H1 (cell line): Measurements from ENCODE around the gene FRY. TPM values are rescaled to one million over a fixed set of nuclear protein-coding genes. Genes with fewer than 3 reads are reported as not detected.

Source experiments
- CTCF ChIA-PET: fragments of 300-600 bp; sonication (Branson Sonifier 250); formaldehyde crosslinking; loops from one replicate; lab custom pipeline; 2021; ENCODE audit not compliant: partially characterized antibody; lab: Charles Lee
- POLR2A ChIA-PET: fragments of 300-600 bp; sonication (Branson Sonifier 250); formaldehyde crosslinking; loops from one replicate; lab custom pipeline; 2021; ENCODE audit warnings: inconsistent platforms; ENCODE audit not compliant: partially characterized antibody; lab: Charles Lee
- DNase-seq, 2 experiments: peaks; one replicate each; pipeline versions ENCODE4 v3.0.0 to v3.0.0-alpha.2; 2010 to 2022; ENCODE audit warnings: low spot score in 2 of 2, low read depth in 1 of 2, mixed read lengths in 1 of 2
- FAIRE-seq: peaks from 2 replicates; lab custom pipeline; 2011; peaks lifted over from hg19 to GRCh38; lab: Jason Lieb, UNC
- H2AFZ ChIP-seq: 2 replicates; pipeline ENCODE4 v1.8.1; 2012; ENCODE audit warnings: low read length, inconsistent platforms
- H2AK5ac ChIP-seq: 2 replicates; pipeline ENCODE4 v1.6.1; 2013; ENCODE audit warnings: low read depth, low read length
- H2BK120ac ChIP-seq: replicated peaks from 2 replicates; pipeline ENCODE3; 2013; ENCODE audit warnings: low read depth, low read length, inconsistent platforms
- H2BK12ac ChIP-seq: 2 replicates; pipeline ENCODE4 v1.6.1; 2013; ENCODE audit warnings: low read depth, low read length
- H2BK15ac ChIP-seq: 2 replicates; pipeline ENCODE4 v1.6.1; 2013; ENCODE audit warnings: low read length
- H2BK20ac ChIP-seq: 2 replicates; pipeline ENCODE4 v1.6.1; 2013; ENCODE audit warnings: low read length
- H2BK5ac ChIP-seq: 2 replicates; pipeline ENCODE4 v1.6.1; 2013; ENCODE audit warnings: low read depth, low read length
- H3K14ac ChIP-seq: 2 replicates; pipeline ENCODE4 v1.6.1; 2013; ENCODE audit warnings: inconsistent platforms; ENCODE audit not compliant: insufficient read length
- H3K18ac ChIP-seq: 2 replicates; pipeline ENCODE4 v1.6.1; 2013; ENCODE audit warnings: low read length; ENCODE audit errors: extremely low read depth
- H3K23ac ChIP-seq: 2 replicates; pipeline ENCODE4 v1.6.1; 2013; ENCODE audit warnings: inconsistent platforms; ENCODE audit not compliant: insufficient read length
- H3K23me2 ChIP-seq: 2 replicates; pipeline ENCODE4 v1.6.1; 2013; ENCODE audit warnings: low read depth, low read length
- H3K27ac ChIP-seq: 2 replicates; pipeline ENCODE4 v1.6.1; 2011; ENCODE audit warnings: low read depth, low read length, inconsistent platforms
- H3K27me3 ChIP-seq, 4 experiments: replicated peaks in 1 of 4; 1 replicate in 1 of 4; 2 replicates in 3 of 4; pipeline versions ENCODE4 v1.6.1 to v1.8.1; 2011 to 2013; ENCODE audit warnings: low read length in 3 of 4, mild to moderate bottlenecking in 3 of 4, inconsistent platforms in 2 of 4, mixed read lengths in 2 of 4, moderate library complexity in 1 of 4; ENCODE audit not compliant: control insufficient read depth in 3 of 4, insufficient read depth in 3 of 4; ENCODE audit errors: extremely low read depth in 1 of 4
- H3K36me3 ChIP-seq, 4 experiments: 2 replicates each; pipeline versions ENCODE4 v1.6.1 to v1.8.1; 2011 to 2013; ENCODE audit warnings: mild to moderate bottlenecking in 4 of 4, low read length in 3 of 4, moderate library complexity in 2 of 4, control low read depth in 1 of 4, inconsistent platforms in 1 of 4; ENCODE audit not compliant: insufficient read depth in 4 of 4, control insufficient read depth in 2 of 4
- H3K4ac ChIP-seq: replicated peaks from 2 replicates; pipeline ENCODE3; 2013; ENCODE audit warnings: low read length, low read depth, mixed read lengths, inconsistent platforms; ENCODE audit not compliant: insufficient read length
- H3K4me1 ChIP-seq, 4 experiments: replicated peaks in 1 of 4; 1 replicate in 1 of 4; 2 replicates in 3 of 4; pipeline versions ENCODE4 v1.6.1 to v1.8.1; 2011 to 2013; ENCODE audit warnings: low read length in 3 of 4, inconsistent platforms in 2 of 4, mixed read lengths in 1 of 4; ENCODE audit not compliant: insufficient read depth in 4 of 4, control insufficient read depth in 3 of 4
- H3K4me2 ChIP-seq, 2 experiments: 2 replicates each; pipeline versions ENCODE4 v1.6.1 to v1.8.1; 2011 to 2013; ENCODE audit warnings: low read depth in 2 of 2, low read length in 2 of 2, control low read depth in 1 of 2, inconsistent platforms in 1 of 2, mild to moderate bottlenecking in 1 of 2; ENCODE audit not compliant: insufficient read depth in 1 of 2
- H3K4me3 ChIP-seq, 4 experiments: fragments of 200-600, 300-600 bp in 1 of 4; sonication (generic), shearing (Covaris generic), sonication (Bioruptor Twin) in 1 of 4; 2 replicates each; pipeline versions ENCODE4 v1.5.1 to v1.8.1; 2011 to 2016; ENCODE audit warnings: low read length in 4 of 4, low read depth in 3 of 4, control low read depth in 2 of 4, inconsistent platforms in 2 of 4, mild to moderate bottlenecking in 2 of 4, mixed read lengths in 1 of 4, moderate library complexity in 1 of 4; ENCODE audit not compliant: insufficient read depth in 2 of 4; ENCODE audit errors: extremely low read depth in 1 of 4
- H3K56ac ChIP-seq: replicated peaks from 2 replicates; pipeline ENCODE3; 2013; ENCODE audit warnings: low read depth, mild to moderate bottlenecking, mixed read lengths, low read length, inconsistent platforms; ENCODE audit not compliant: insufficient read length
- H3K79me1 ChIP-seq: 2 replicates; pipeline ENCODE4 v1.6.1; 2013; ENCODE audit warnings: low read depth, low read length, control low read depth
- H3K79me2 ChIP-seq, 2 experiments: 2 replicates each; pipeline versions ENCODE4 v1.6.1 to v1.8.1; 2012 to 2013; ENCODE audit warnings: low read length in 2 of 2, mild to moderate bottlenecking in 2 of 2, inconsistent platforms in 1 of 2; ENCODE audit not compliant: insufficient read depth in 2 of 2, control insufficient read depth in 1 of 2
- H3K9ac ChIP-seq, 4 experiments: replicated peaks in 1 of 4; 1 replicate in 1 of 4; 2 replicates in 3 of 4; pipeline versions ENCODE4 v1.6.1 to v1.8.1; 2011 to 2013; ENCODE audit warnings: low read depth in 3 of 4, low read length in 3 of 4, control low read depth in 2 of 4, mild to moderate bottlenecking in 2 of 4, moderate library complexity in 2 of 4, inconsistent platforms in 1 of 4; ENCODE audit errors: extremely low read depth in 1 of 4
- H3K9me3 ChIP-seq, 2 experiments: 2 replicates each; pipeline versions ENCODE4 v1.6.1 to v1.8.1; 2012 to 2013; ENCODE audit warnings: mild to moderate bottlenecking in 2 of 2, moderate library complexity in 2 of 2, control low read depth in 1 of 2, inconsistent platforms in 1 of 2, low read depth in 1 of 2, low read length in 1 of 2, mixed read lengths in 1 of 2; ENCODE audit not compliant: insufficient read depth in 2 of 2
- H4K20me1 ChIP-seq, 2 experiments: replicated peaks in 1 of 2; 2 replicates each; pipeline versions ENCODE3 to v1.8.1; 2011 to 2013; ENCODE audit warnings: inconsistent platforms in 2 of 2, low read length in 2 of 2, mild to moderate bottlenecking in 1 of 2; ENCODE audit not compliant: insufficient read depth in 2 of 2, control insufficient read depth in 1 of 2
- H4K5ac ChIP-seq: 2 replicates; pipeline ENCODE4 v1.6.1; 2013; ENCODE audit warnings: low read length, low read depth, mixed read lengths, inconsistent platforms; ENCODE audit not compliant: insufficient read length
- H4K8ac ChIP-seq: 2 replicates; pipeline ENCODE4 v1.8.0; 2013; ENCODE audit warnings: mild to moderate bottlenecking, moderate library complexity, low read length, inconsistent platforms; ENCODE audit not compliant: insufficient read depth; ENCODE audit errors: extremely low read depth
- H4K91ac ChIP-seq: replicated peaks from 2 replicates; pipeline ENCODE3; 2013; ENCODE audit warnings: low read length, mixed read lengths, inconsistent platforms; ENCODE audit not compliant: insufficient read length
- BRCA1 ChIP-seq: IDR thresholded peaks from 2 replicates; pipeline ENCODE4 v1.6.1; 2012; ENCODE audit warnings: low read depth, low read length, improper control_type of control experiment
- CTCF ChIP-seq, 3 experiments: IDR thresholded peaks; 1 replicate in 2 of 3; 2 replicates in 1 of 3; pipeline versions ENCODE4 v1.5.1 to v1.6.1; 2011; ENCODE audit warnings: low read length in 3 of 3, mild to moderate bottlenecking in 3 of 3, inconsistent platforms in 2 of 3, low read depth in 1 of 3, moderate library complexity in 1 of 3; ENCODE audit not compliant: insufficient read depth in 1 of 3; ENCODE audit errors: control extremely low read depth in 1 of 3
- KDM5A ChIP-seq: fragments of 200-600 bp; IDR thresholded peaks from 2 replicates; pipeline ENCODE4 v1.7.1; 2012; ENCODE audit warnings: mild to moderate bottlenecking, low read length, inconsistent platforms, mixed read lengths
- NRF1 ChIP-seq: IDR thresholded peaks from 2 replicates; pipeline ENCODE4 v1.6.1; 2011; ENCODE audit warnings: mild to moderate bottlenecking, low read depth, low read length, improper control_type of control experiment
- TAF1 ChIP-seq: IDR thresholded peaks from 2 replicates; pipeline ENCODE4 v1.6.1; 2011; ENCODE audit warnings: mild to moderate bottlenecking, low read depth, low read length
- WGBS, 2 experiments: shearing (Covaris generic) in 1 of 2; methylation state at CpG; one replicate each; pipeline versions ENCODE4 v1.1.6 to v1.1.7; 2013 to 2015; ENCODE audit warnings: low lambda C conversion rate in 2 of 2, mixed read lengths in 2 of 2, inconsistent platforms in 1 of 2, low coverage in 1 of 2, missing lambda C conversion rate in 1 of 2; ENCODE audit not compliant: insufficient replicate concordance in 2 of 2, insufficient coverage in 1 of 2, insufficient read length in 1 of 2; ENCODE audit errors: extremely low coverage in 1 of 2, missing lambda C conversion rate in 1 of 2; 5-methylcytosine and 5-hydroxymethylcytosine counted together
- polyA plus RNA-seq, 7 experiments: library from polyadenylated mRNA; depleted of rRNA in 3 of 7; stranded (reverse) in 5 of 7; unstranded in 2 of 7; fragments of >200 nt in 5 of 7; fragments of 200-250 nt in 2 of 7; gene quantifications; 1 replicate in 5 of 7; 2 replicates in 1 of 7; 4 replicates in 1 of 7; pipeline versions ENCODE4 v1.2.1 to v1.2.3, GENCODE V29; 2011 to 2013; ENCODE audit warnings: missing spikeins in 2 of 7, mixed read lengths in 2 of 7
- total RNA-seq: library from RNA; stranded (reverse); fragmentation: NEBNext Ultra II Directional; extraction: Animal tissue kit (Norgen Biotek cat#: 25700); gene quantifications from 2 replicates; pipeline ENCODE4 v1.2.1, GENCODE V29; 2021

The FRY gene
- total and polyA plus RNA-seq, 2 of the 8 experiments (the other 6 are each of a cell fraction or from before 2014, with no cell fraction given): 4.3 to 9.2 TPM

DNA sequence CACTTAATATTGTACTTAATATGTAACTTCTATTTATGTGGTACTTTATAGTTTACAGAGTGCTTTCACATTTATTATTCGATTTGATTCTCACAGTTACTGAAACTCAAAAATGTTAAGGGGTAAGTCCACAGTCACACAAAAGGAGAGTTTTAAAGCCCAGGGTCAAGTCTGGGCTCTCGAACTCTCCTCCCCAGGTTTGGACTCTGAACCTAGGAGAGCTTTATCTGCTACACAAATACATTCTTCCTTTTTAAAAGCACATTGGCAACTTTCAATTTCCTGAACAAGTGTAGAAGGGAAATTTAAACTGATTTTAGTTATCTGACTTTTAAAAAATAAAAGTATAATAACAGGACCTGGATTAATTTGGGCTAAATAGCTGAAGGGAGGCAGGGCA lies 144.4 kb downstream of the FRY start:
- POLR2A ChIA-PET: no interaction called here
- H4K91ac ChIP-seq: no peak overlapping the region
- H2BK12ac ChIP-seq: no peak overlapping the region
- no peaks in the 10 kb centered on the region for H3K9me3 ChIP-seq
- H3K27ac ChIP-seq: no peak overlapping the region
- peaks cover 6% of the 10 kb centered on the region for H3K23me2 ChIP-seq
- H3K18ac ChIP-seq: no peak overlapping the region
- no peak overlapping the region for H2AK5ac ChIP-seq
- H3K36me3 ChIP-seq: peaks cover 0 to 4% (median 0%) of the 10 kb centered on the region in 4 experiments; a peak in 2 of 8 replicates
- no peak overlapping the region for H3K9ac ChIP-seq
- WGBS, 2 experiments: 77% methylated on average over 2 of the region's 2 CpGs; no CpG with 5 or more reads in 1 of the 2 experiments
- DNase-seq (no peak), FAIRE-seq (no peak)
- no peaks in the 10 kb centered on the region for H3K27me3 ChIP-seq
- H3K4me2 ChIP-seq: no peak overlapping the region
- H3K23ac ChIP-seq: no peak overlapping the region
- no peak overlapping the region for H4K5ac ChIP-seq
- H2BK15ac ChIP-seq: no peak overlapping the region
- H3K56ac ChIP-seq: no peak overlapping the region
- no peak overlapping the region for H2BK20ac ChIP-seq
- no peak overlapping the region for H3K4me3 ChIP-seq
- H3K4ac ChIP-seq: no peak overlapping the region
- no peaks in the 10 kb centered on the region for H3K4me1 ChIP-seq
- no peak overlapping the region for H3K14ac ChIP-seq
- H3K79me1 ChIP-seq: no peaks in the 10 kb centered on the region
- H4K8ac ChIP-seq: no peak overlapping the region
- H2AFZ ChIP-seq: no peak overlapping the region
- H2BK120ac ChIP-seq: no peak overlapping the region
- TF ChIP-seq NRF1: no peak
- TF ChIP-seq TAF1: no peak
- no peak for TF ChIP-seq KDM5A
- TF ChIP-seq BRCA1: no peak
- no peak for TF ChIP-seq CTCF (IDR thresholded peaks at IDR 0.05; ENCODE audit: control extremely low read depth in 1 of 3, insufficient read depth in 1 of 3, low read depth in 1 of 3, low read length in 3 of 3)
- TF ChIP-seq, all 59 proteins: peak for 0
- Histone ChIP-seq H2BK5ac (no peak overlapping the region), H4K20me1 (peaks cover 0 to 1% of the 10 kb centered on the region in 2 experiments), H3K79me2 (no peaks in the 10 kb centered on the region)
- CTCF ChIA-PET: interaction anchor here (1.2 to 5.4 kb wide), 5 partner anchors 11 to 266 kb away, joined by 3 to 41 read pairs (median 3); no protein-coding TSS in a partner anchor
